GM19043 (cell line): ENCODE measurements around the gene PRRG3.
A peak's percentile ranks its signal among the peaks of the same experiment; 100 is the strongest.

Experiments used
- ATAC-seq: cut with Tn5 transposase; IDR thresholded peaks from one replicate; pipeline ENCODE4 v1.9.1; 2021; ENCODE audit warnings: low read depth; ENCODE audit not compliant: unreplicated experiment

The PRRG3 gene

GRCh38 chrX:151741606-151742005 lies 46.3 kb downstream of the PRRG3 start:
- no peak for ATAC-seq

DNA sequence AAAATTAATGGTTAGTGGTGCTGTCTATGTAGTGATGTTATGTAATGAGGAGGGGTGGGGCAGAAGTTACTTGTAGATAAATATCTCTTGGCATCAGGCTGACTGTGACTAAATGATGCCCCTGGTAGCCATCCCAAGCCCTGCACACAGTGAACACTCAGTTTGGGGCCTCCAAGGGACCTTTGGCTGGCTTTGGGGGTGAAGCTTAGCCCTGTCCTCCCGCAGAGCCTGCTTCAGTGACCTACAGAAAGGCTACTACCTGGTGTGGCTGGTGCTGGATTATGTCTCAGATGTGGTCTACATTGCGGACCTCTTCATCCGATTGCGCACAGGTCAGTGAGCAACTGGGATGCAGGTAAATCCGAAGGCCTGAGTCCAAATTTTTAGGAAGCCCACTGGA lies 47.1 kb downstream of the PRRG3 start:
- ATAC-seq, result no peak

DNA sequence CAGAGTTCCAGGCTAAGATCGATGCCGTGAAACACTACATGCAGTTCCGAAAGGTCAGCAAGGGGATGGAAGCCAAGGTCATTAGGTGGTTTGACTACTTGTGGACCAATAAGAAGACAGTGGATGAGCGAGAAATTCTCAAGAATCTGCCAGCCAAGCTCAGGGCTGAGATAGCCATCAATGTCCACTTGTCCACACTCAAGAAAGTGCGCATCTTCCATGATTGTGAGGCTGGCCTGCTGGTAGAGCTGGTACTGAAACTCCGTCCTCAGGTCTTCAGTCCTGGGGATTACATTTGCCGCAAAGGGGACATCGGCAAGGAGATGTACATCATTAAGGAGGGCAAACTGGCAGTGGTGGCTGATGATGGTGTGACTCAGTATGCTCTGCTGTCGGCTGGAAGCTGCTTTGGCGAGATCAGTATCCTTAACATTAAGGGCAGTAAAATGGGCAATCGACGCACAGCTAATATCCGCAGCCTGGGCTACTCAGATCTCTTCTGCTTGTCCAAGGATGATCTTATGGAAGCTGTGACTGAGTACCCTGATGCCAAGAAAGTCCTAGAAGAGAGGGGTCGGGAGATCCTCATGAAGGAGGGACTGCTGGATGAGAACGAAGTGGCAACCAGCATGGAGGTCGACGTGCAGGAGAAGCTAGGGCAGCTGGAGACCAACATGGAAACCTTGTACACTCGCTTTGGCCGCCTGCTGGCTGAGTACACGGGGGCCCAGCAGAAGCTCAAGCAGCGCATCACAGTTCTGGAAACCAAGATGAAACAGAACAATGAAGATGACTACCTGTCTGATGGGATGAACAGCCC lies 48.6 kb downstream of the PRRG3 start:
- ATAC-seq, result no peak

- ATAC-seq, result no peak
Observed at GRCh38 chrX:151745651-151746050, 50.4 kb downstream of the PRRG3 start.

GRCh38 chrX:151746502-151746901 lies 51.2 kb downstream of the PRRG3 start:
- ATAC-seq, result no peak

DNA sequence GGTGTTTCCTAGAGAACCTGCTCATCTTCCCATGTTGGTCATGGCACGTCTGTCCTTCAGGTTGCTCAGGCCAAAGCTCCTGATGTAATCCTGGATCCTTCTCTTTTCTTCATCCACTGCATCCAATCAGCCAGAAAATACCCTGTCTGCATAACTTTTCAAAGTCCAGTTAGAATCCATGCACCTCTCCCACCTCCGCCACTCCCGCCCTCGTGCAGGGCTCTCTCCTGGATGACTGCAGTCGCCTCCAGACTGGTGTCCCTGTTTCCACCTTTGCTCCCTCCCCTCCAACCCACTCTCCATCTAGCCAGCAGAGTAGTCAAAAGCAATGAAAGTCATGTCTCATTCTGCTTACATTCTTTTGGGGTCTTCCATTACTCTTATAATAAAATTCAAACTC lies 55.3 kb downstream of the PRRG3 start:
- no peak for ATAC-seq

- no peak for ATAC-seq
Observed at GRCh38 chrX:151752847-151753246, 57.6 kb downstream of the PRRG3 start.

DNA sequence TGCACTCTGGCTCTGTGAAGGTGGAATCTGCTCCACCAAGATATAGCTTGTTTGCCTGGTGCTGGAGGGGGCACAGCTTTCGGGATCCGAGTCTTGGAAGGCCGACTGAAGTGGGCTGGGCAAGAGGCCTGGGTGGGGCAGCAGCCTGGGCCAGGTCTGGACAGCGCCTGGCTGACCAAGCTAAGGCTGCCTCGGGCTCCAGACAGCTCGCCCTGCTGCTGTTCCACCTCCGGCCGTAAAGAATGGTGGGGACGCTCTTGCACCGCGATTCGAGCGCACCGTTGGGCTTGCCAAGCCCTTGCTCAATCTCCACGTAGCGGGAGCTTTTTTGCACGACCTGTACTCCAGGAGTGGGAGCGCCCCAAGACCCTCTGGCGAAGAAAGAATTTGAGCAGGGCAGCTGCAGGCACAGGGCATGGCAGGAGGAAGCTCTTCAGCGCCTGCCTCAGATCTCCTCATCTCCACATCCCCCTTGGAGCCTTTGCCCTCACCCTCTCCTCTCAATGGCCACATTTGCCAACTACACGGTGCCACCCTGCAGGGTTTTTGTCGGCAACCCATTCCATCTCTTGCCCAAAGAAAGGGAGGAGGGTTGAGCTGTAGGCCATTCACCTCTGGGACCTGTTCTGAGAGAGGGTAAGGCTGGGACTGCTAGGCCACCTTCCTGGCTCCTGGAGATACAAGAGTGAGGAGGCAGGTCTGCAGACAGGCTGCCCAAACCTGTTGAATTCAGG lies 58.2 kb downstream of the PRRG3 start:
- peak; percentile 71 for ATAC-seq

DNA sequence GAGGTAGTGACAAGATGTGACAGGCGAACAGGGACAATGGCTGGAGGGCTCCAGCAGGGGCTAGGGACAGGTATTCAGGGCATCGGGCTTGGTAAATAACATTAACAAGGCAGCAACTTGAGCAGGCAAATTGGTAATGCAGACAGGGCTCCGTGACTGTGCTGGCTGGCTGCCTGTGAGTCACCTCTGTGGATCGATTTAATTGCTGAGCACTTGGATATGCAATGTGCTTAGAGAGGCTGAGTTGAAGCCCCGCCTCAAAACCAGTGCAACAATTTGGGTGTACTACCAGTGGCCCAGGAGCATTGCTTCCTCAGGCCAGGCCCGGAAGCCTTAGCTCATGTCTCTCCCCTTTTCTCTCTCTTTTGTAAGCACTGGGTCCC lies 58.8 kb downstream of the PRRG3 start:
- no peak for ATAC-seq

DNA sequence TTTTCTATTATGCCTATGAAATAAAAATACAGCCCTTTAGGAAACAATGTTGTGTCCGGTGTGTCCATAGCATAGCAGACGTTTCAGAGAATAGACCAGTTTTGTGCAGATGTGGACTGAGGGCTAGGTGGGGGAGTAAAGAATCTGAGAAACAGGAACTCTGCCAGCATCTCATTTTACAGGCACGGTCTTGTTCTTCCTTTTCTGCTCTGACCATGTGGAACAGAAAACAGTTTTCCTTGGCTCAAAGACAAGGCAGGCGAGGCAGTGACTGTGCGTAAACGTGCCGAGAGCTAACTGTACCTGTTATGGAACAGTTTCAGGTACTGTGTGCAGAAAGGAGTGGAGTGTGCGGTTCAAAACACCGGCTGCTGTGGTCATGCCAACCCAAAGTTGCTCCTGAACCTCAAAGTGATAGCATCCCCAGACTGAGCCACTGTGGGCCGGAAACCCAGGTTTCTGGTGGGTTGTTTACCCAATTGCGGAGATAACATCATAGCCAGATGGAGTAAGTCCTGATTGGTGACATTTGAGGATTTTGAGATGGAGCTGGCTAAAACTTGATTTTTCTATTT lies 59.5 kb downstream of the PRRG3 start:
- ATAC-seq, result no peak
